Vagina (tissue), 2 donors: ENCODE measurements around the gene DET1.

Source experiments
- CTCF ChIP-seq, 3 experiments: fragments of 450-650 bp in 2 of 3; fragments of 200-600 bp in 1 of 3; sonication (generic) in 1 of 3; IDR thresholded peaks; one replicate each; pipeline ENCODE4 v1.5.1; 2017 to 2019; ENCODE audit warnings: antibody characterized with exemption in 3 of 3, mild to moderate bottlenecking in 2 of 3, moderate library complexity in 2 of 3
- POLR2AphosphoS5 ChIP-seq, 2 donors: sonication (generic); formaldehyde crosslinking; IDR thresholded peaks; one replicate each; pipeline ENCODE4 v1.9.0; 2017; ENCODE audit warnings: antibody characterized with exemption in 2 of 2, mild to moderate bottlenecking in 2 of 2, low read depth in 1 of 2; ENCODE audit not compliant: insufficient read depth in 1 of 2

- TF ChIP-seq CTCF (IDR thresholded peaks at IDR 0.05) = no peak
- no peak for TF ChIP-seq POLR2AphosphoS5 (IDR thresholded peaks at IDR 0.05; ENCODE audit: insufficient read depth in 1 of 2, low read depth in 1 of 2)
Observed at GRCh38 chr15:88493844-88494243, 52.6 kb downstream of the DET1 start.
